BJ (cell line): ENCODE measurements around the gene PPP2R3B. TPM values are rescaled to one million over a fixed set of nuclear protein-coding genes. Genes with fewer than 3 reads are reported as not detected.
A peak's percentile ranks its signal among the peaks of the same experiment; 100 is the strongest.

Source experiments
- CTCF ChIA-PET: fragments of 350-600 bp; formaldehyde crosslinking; extraction: SDS; loops from one replicate; lab custom pipeline; 2021; ENCODE audit warnings: antibody characterized with exemption, inconsistent platforms; lab: Yijun Ruan, JAX
- POLR2A ChIA-PET: fragments of 300-600 bp; sonication (Branson Sonifier 250); formaldehyde crosslinking; extraction: SDS; loops from one replicate; lab custom pipeline; 2021; ENCODE audit warnings: antibody characterized with exemption; lab: Charles Lee
- DNase-seq: peaks from one replicate; pipeline ENCODE4 v3.0.0-alpha.2; 2011; ENCODE audit warnings: low read depth
- H3K27me3 ChIP-seq: 2 replicates; pipeline ENCODE4 v1.6.0; 2011; ENCODE audit warnings: low read length; ENCODE audit not compliant: control insufficient read depth, insufficient read depth
- H3K36me3 ChIP-seq: 2 replicates; pipeline ENCODE4 v1.5.1; 2011; ENCODE audit warnings: low read length; ENCODE audit not compliant: control insufficient read depth, insufficient read depth
- H3K4me3 ChIP-seq: 2 replicates; pipeline ENCODE4 v1.5.1; 2011; ENCODE audit warnings: low read depth, mild to moderate bottlenecking, control low read depth, low read length
- CTCF ChIP-seq: IDR thresholded peaks from 2 replicates; pipeline ENCODE4 v1.5.1; 2011; ENCODE audit warnings: low read depth, mild to moderate bottlenecking, control low read depth, inconsistent platforms, low read length, moderate library complexity; ENCODE audit not compliant: insufficient read depth
- polyA plus RNA-seq: library from polyadenylated mRNA; depleted of rRNA; stranded (reverse); fragments of >200 nt; gene quantifications from 2 replicates; pipeline ENCODE4 v1.2.3, GENCODE V29; 2011

The PPP2R3B gene
- polyA plus RNA-seq, 1 experiment: 14.9 TPM

- POLR2A ChIA-PET: no interaction called here
- no peaks in the 10 kb centered on the region for H3K27me3 ChIP-seq
- H3K4me3 ChIP-seq: no peak overlapping the region
- no peak for TF ChIP-seq CTCF
- CTCF ChIA-PET: no interaction called here
- no peaks in the 10 kb centered on the region for H3K36me3 ChIP-seq
- DNase-seq: no peak
Measured at GRCh38 chrX:400258-400657, 13.6 kb upstream of the PPP2R3B start.

GRCh38 chrX:397575-397974 is 10.9 kb upstream of the PPP2R3B start:
- H3K36me3 ChIP-seq: no peaks in the 10 kb centered on the region
- POLR2A ChIA-PET: no interaction called here
- peak overlapping the region; percentile 19; the same call in 1 of the 2 replicates for H3K4me3 ChIP-seq
- TF ChIP-seq CTCF: no peak
- CTCF ChIA-PET: no interaction called here
- DNase-seq: peak; percentile 94
- no peaks in the 10 kb centered on the region for H3K27me3 ChIP-seq

GRCh38 chrX:394830-395229 is 8.1 kb upstream of the PPP2R3B start:
- Histone ChIP-seq H3K36me3 (no peaks in the 10 kb centered on the region), H3K4me3 (no peak overlapping the region), H3K27me3 (no peaks in the 10 kb centered on the region)
- POLR2A ChIA-PET: no interaction called here
- CTCF ChIA-PET: no interaction called here
- DNase-seq: no peak
- TF ChIP-seq CTCF: no peak

- DNase-seq: no peak
- no peaks in the 10 kb centered on the region for H3K36me3 ChIP-seq
- H3K27me3 ChIP-seq: no peaks in the 10 kb centered on the region
- TF ChIP-seq CTCF: no peak
- POLR2A ChIA-PET: no interaction called here
- H3K4me3 ChIP-seq: no peak overlapping the region
- CTCF ChIA-PET: no interaction called here
Measured at GRCh38 chrX:392575-392846, 5.8 kb upstream of the PPP2R3B start.

GRCh38 chrX:391717-392574 is 5.2 kb upstream of the PPP2R3B start:
- no peaks in the 10 kb centered on the region for H3K27me3 ChIP-seq
- CTCF ChIA-PET: no interaction called here
- no peak for TF ChIP-seq CTCF
- no peak for DNase-seq
- H3K36me3 ChIP-seq: no peaks in the 10 kb centered on the region
- H3K4me3 ChIP-seq: no peak overlapping the region
- POLR2A ChIA-PET: no interaction called here
